Pancreas (tissue), 10 donors: Measurements from ENCODE around the gene SLC9C1. TPM values are rescaled to one million over a fixed set of nuclear protein-coding genes. Genes with fewer than 3 reads are reported as not detected.

Source experiments
- ATAC-seq, 4 donors: fragments of 200-7000 bp; cut with Tn5 transposase; one replicate each; pipeline versions ENCODE4 v1.8.0 to v1.9.1; 2020; ENCODE audit warnings: mild to moderate bottlenecking in 4 of 4, moderate library complexity in 4 of 4
- DNase-seq, 6 donors: peaks; one replicate each; pipeline ENCODE4 v3.0.0-alpha.2; 2020
- FAIRE-seq: peaks from 2 replicates; lab custom pipeline; 2012; peaks lifted over from hg19 to GRCh38; lab: Jason Lieb, UNC
- H3K27ac ChIP-seq, 4 donors: fragments of 200-600 bp; sonication (generic); 1 replicate in 3 of 4; 2 replicates in 1 of 4; pipeline versions ENCODE4 v1.5.0 to v1.8.0; 2020
- H3K27me3 ChIP-seq, 4 donors: fragments of 200-600 bp; one replicate each; pipeline ENCODE4 v1.8.0; 2021
- H3K36me3 ChIP-seq, 3 donors: fragments of 200-600 bp; sonication (generic) in 1 of 3; one replicate each; pipeline versions ENCODE4 v1.5.0 to v1.8.0; 2020 to 2021
- H3K4me1 ChIP-seq, 3 donors: fragments of 200-600 bp; one replicate each; pipeline ENCODE4 v1.8.0; 2021
- H3K4me3 ChIP-seq, 4 donors: fragments of 200-600 bp; sonication (generic) in 2 of 4; one replicate each; pipeline versions ENCODE4 v1.5.0 to v1.8.0; 2020 to 2021
- H3K9me3 ChIP-seq, 4 donors: fragments of 200-600 bp; one replicate each; pipeline ENCODE4 v1.8.0; 2021
- WGBS, 2 donors: extraction: QIAGEN DNeasy Blood & Tissue Kit; methylation state at CpG; one replicate each; pipeline ENCODE4 v1.1.7; 2013; 5-methylcytosine and 5-hydroxymethylcytosine counted together
- intact Hi-C, 3 donors: fragments of 100-400 bp; cut with DNase I; formaldehyde crosslinking; loops; one replicate each; pipeline versions ENCODE4 v1.11.1 to v1.14.2; 2022
- polyA plus RNA-seq, 2 donors: library from polyadenylated mRNA; stranded (reverse); fragments of 200-250 nt; gene quantifications; one replicate each; pipeline ENCODE4 v1.2.3, GENCODE V29; 2013
- total RNA-seq, 6 donors: library from RNA; stranded (reverse); fragmentation: NEBNext Ultra II Directional in 4 of 6; extraction: Animal tissue kit (Norgen Biotek cat#: 25700) in 4 of 6; gene quantifications; one replicate each; pipeline versions ENCODE4 v1.2.1 to v1.2.4, GENCODE V29; 2021 to 2023
- TF ChIP-seq, protein P1 (sequence below), 4 donors: fragments of 200-600 bp; sonication (generic) in 3 of 4; IDR thresholded peaks; one replicate each; pipeline versions ENCODE4 v1.5.0 to v1.8.0; 2021; ENCODE audit warnings: antibody characterized with exemption in 4 of 4
- donor health status: healthy with polysubstance abuse.
- donor health status: DM: no; HTN: no; CAD: no; lungs with moderate emphysema.
- donor health status: DM: no; HTN: no; CAD: no.
- donor health status: control.
- donor health status: control.
- donor health status: Bipolar disorder and iron deficiency.
- donor health status: DM: yes; HTN: yes; CAD: no.
- donor health status: DM: no; HTN: no; CAD: no.
- donor health status: DM: no; HTN: no; CAD: no.
- donor health status: DM: yes; HTN: yes; CAD: no.

The SLC9C1 gene
- total and polyA plus RNA-seq, 8 donors, result 0.07 to 0.66 TPM; not detected in 6

DNA sequence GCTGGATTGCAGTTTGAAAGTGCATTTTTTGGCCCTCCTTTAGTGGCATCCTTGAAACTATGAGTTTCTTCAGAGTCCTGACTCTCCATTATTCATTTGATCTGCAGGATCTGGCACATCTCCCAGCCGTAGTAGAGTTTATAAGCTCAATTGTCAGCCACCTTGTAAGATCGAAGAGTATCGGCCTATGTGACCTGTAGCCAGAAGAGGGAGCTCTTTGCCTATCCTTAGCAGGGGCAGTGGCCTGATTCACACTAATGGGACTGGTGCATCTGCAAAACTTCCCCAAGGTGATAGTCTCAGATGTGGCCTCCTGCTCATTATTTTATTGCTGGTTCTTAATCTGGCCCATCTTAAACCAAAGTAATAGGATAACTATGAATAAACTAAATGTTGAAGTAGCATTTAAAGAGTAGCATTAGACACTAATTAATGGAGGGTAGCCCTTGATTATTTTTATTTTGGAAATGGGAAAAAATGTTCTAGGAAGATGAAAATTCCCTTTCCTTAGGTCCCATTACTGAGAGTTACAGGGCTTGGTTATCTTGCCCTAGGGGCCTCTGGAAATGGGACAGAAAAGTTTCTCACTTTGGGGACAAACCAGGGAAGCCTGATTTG lies 182.1 kb downstream of the SLC9C1 start:
- 26 to 32% methylated on average over 3 of the region's 3 CpGs for whole genome bisulfite sequencing, 2 donors
- no peaks in the 10 kb centered on the region for H3K4me1 ChIP-seq
- H3K27ac ChIP-seq, result no peak overlapping the region

DNA sequence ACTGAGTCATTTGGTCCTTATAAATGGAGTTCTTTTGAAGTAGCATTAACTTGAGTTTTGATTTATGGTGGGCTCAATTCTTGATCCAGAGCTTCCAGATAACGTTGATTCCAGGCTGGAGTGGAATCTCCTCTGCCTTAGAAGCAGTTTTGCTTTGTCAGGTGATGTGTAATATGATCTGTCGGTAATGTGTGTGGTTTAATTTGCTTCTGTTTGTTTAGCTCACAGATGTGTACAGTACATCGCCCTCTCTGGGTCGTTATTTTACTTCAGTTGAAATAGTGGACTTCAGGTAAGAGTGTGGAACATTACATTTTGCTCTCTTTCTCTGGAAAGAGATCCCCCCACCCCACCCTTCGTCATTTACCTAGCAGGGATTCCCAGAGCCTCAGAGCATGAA lies 184.7 kb downstream of the SLC9C1 start:
- intact Hi-C loops, result no loop called here
- Histone ChIP-seq H3K36me3 (peaks cover 0 to 15% (median 0%) of the 10 kb centered on the region in 3 donors), H3K27ac (no peak overlapping the region), H3K4me3 (no peak overlapping the region), H3K4me1 (no peaks in the 10 kb centered on the region), H3K9me3 (no peaks in the 10 kb centered on the region), H3K27me3 (no peaks in the 10 kb centered on the region)
- FAIRE-seq (no peak), ATAC-seq (peak in 3 of 4 donors; percentile 53 to 60 (median 60)), DNase-seq (no peak)
- 36 to 39% methylated on average over 5 of the region's 5 CpGs for whole genome bisulfite sequencing, 2 donors
- TF ChIP-seq, protein P1, sequence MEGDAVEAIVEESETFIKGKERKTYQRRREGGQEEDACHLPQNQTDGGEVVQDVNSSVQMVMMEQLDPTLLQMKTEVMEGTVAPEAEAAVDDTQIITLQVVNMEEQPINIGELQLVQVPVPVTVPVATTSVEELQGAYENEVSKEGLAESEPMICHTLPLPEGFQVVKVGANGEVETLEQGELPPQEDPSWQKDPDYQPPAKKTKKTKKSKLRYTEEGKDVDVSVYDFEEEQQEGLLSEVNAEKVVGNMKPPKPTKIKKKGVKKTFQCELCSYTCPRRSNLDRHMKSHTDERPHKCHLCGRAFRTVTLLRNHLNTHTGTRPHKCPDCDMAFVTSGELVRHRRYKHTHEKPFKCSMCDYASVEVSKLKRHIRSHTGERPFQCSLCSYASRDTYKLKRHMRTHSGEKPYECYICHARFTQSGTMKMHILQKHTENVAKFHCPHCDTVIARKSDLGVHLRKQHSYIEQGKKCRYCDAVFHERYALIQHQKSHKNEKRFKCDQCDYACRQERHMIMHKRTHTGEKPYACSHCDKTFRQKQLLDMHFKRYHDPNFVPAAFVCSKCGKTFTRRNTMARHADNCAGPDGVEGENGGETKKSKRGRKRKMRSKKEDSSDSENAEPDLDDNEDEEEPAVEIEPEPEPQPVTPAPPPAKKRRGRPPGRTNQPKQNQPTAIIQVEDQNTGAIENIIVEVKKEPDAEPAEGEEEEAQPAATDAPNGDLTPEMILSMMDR (IDR thresholded peaks at IDR 0.05), result no peak

More for the DNA sequence above, 182.1 kb downstream of the SLC9C1 start:
- no peaks in the 10 kb centered on the region for H3K27me3 ChIP-seq
- DNase-seq (peak in 3 of 6 donors; percentile 22 to 56 (median 34)), ATAC-seq (peak; percentile 67 to 94 (median 87)), FAIRE-seq (no peak)
- TF ChIP-seq, protein P1 (IDR thresholded peaks at IDR 0.05), result peak; percentile 19 to 59 (median 40)
- intact Hi-C loops, result no loop called here
- peaks cover 0 to 26% (median 0%) of the 10 kb centered on the region in 3 donors for H3K36me3 ChIP-seq
- no peak overlapping the region for H3K4me3 ChIP-seq
- no peaks in the 10 kb centered on the region for H3K9me3 ChIP-seq

DNA sequence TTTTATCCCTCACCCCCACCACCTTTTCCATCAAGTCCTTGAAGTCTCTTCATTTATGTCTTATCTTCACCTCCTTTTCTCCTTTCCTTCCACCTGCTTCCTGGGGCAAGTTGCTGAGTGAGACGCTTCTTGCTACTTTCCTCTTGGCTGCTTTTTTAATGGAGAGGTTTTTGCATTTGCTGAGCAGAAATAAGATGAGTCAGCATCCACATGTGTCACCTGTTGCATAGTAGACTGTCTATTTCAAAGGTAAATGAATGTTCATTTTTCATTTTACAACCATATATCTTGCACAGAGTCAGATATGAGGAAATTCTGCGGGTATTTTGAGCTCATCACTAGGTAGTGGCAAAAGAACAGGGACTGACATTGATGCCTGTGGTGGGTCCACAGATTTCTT lies 189.2 kb downstream of the SLC9C1 start:
- Histone ChIP-seq H3K27ac (no peak overlapping the region), H3K36me3 (peaks cover 0 to 14% (median 0%) of the 10 kb centered on the region in 3 donors), H3K4me1 (peaks cover 0 to 8% (median 3%) of the 10 kb centered on the region in 3 donors), H3K4me3 (no peak overlapping the region), H3K9me3 (no peaks in the 10 kb centered on the region), H3K27me3 (no peaks in the 10 kb centered on the region)
- WGBS, 2 donors, result 84 to 93% methylated on average over 2 of the region's 2 CpGs
- DNase-seq (peak in 1 of 6 donors; percentile 0), FAIRE-seq (no peak), ATAC-seq (no peak)
- intact Hi-C loops, result no loop called here
- TF ChIP-seq, protein P1 (IDR thresholded peaks at IDR 0.05), result no peak

DNA sequence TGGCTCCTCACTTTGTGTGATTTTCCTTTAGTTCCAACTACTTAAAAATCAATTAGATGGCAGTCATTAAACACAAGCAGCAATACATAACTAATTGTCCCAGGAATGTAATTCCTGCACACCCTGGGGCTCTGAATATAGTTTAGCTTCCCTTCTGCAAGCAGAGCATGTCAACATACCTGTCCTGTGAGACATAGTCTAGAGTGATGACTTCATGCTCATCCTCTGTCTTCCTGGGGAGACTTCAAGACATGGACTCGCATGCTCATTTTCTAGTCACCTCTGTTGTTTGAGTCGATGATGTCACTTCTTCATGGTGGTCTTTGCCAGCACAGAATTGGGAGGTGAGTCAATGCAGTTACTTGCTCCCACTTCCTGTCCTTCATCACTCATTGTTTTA lies 192.1 kb downstream of the SLC9C1 start:
- 91 to 95% methylated on average over 2 of the region's 2 CpGs for WGBS, 2 donors
- H3K27ac ChIP-seq, result no peak overlapping the region
- peaks cover 0 to 12% (median 0%) of the 10 kb centered on the region in 3 donors for H3K36me3 ChIP-seq
- FAIRE-seq, result no peak
- intact Hi-C loops, result no loop called here
- H3K9me3 ChIP-seq, result no peaks in the 10 kb centered on the region
- H3K4me3 ChIP-seq, result no peak overlapping the region
- no peak for ATAC-seq
- no peaks in the 10 kb centered on the region for H3K27me3 ChIP-seq
- TF ChIP-seq, protein P1 (IDR thresholded peaks at IDR 0.05), result no peak
- peaks cover 3 to 15% (median 11%) of the 10 kb centered on the region in 3 donors for H3K4me1 ChIP-seq
- peak in 1 of 6 donors; percentile 0 for DNase-seq

DNA sequence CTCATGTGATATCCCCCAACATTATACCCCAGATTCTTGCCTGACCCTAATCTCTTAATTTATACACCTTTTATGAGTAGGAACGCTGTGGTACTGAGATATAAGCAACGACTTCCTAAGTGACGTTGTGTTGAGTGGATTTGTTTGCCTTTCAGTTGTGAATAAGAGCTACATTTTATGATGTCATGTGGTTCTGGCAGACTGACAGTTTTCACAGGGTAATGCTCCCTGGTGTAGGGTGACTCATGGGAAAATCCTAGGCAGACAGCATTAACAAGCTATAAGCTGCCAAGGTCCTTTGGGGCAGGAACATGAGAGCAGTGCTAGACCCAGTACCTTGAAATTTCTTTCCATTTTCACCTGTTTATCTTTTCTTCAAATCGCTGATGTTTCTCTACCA lies 196.6 kb downstream of the SLC9C1 start:
- Histone ChIP-seq H3K4me3 (no peak overlapping the region), H3K36me3 (no peaks in the 10 kb centered on the region), H3K27ac (peak overlapping the region in 2 of 4 donors; percentile 7 to 75), H3K4me1 (peaks cover 3 to 35% (median 16%) of the 10 kb centered on the region in 3 donors), H3K9me3 (no peaks in the 10 kb centered on the region), H3K27me3 (no peaks in the 10 kb centered on the region)
- TF ChIP-seq, protein P1 (IDR thresholded peaks at IDR 0.05), result no peak
- WGBS, 2 donors, result 14 to 25% methylated on average over 4 of the region's 4 CpGs
- peak; percentile 87 to 94 (median 90) for ATAC-seq
- intact Hi-C loops, result no loop called here
- no peak for FAIRE-seq
- peak in 4 of 6 donors; percentile 21 to 85 (median 84) for DNase-seq
